Activated naive CD4-positive, alpha-beta T cell treated with anti-CD3 and anti-CD28 coated beads, Interleukin-2, amount 50 U/mL, for 24 hours (primary cell): ENCODE data around the gene HS3ST3A1.

Experiments
- H3K27ac Mint-ChIP-seq: one replicate; pipeline ENCODE4 v1.8.0; 2021; ENCODE audit warnings: mild to moderate bottlenecking, mixed read lengths
- H3K27me3 Mint-ChIP-seq: one replicate; pipeline ENCODE4 v1.8.0; 2021; ENCODE audit warnings: mixed read lengths
- H3K36me3 Mint-ChIP-seq: one replicate; pipeline ENCODE4 v1.8.0; 2021; ENCODE audit warnings: mixed read lengths
- H3K4me1 Mint-ChIP-seq: one replicate; pipeline ENCODE4 v1.8.0; 2021; ENCODE audit warnings: mixed read lengths
- H3K4me3 Mint-ChIP-seq: one replicate; pipeline ENCODE4 v1.8.0; 2021; ENCODE audit warnings: mild to moderate bottlenecking, mixed read lengths
- H3K9me3 Mint-ChIP-seq: one replicate; pipeline ENCODE4 v1.8.0; 2021; ENCODE audit warnings: mixed read lengths

The HS3ST3A1 gene

DNA sequence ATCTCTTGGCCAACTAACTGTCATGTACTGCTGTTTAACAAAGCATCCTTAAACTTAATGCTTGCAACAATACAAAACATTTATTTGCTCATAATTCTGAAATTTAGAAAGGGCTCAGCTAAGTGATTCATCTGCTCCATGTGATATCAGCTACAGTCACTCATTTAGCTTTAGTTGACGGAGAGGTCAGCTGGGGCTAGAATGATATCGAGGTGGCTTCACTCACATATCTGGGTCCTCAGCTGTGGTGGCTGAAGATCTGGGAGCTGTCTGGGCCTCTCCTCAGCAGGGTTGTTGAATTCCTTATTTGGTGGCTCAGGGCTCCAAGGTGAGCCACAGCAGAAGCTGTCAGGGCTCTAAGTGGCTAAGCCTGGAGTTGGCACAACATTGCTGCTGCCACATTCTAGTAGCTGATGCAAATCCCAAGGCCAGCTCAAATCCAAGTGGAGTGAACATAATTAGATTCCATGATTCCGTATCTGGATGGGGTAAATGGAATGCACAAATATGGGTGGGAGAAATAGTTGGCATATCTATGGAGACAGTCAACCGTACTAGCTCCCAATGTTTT lies 62.8 kb downstream of the HS3ST3A1 start:
- Mint-ChIP-seq H3K4me3 (no peak overlapping the region), H3K36me3 (no peaks in the 10 kb centered on the region), H3K27me3 (peaks cover 5% of the 10 kb centered on the region), H3K27ac (no peak overlapping the region), H3K9me3 (no peaks in the 10 kb centered on the region), H3K4me1 (no peaks in the 10 kb centered on the region)

- Mint-ChIP-seq H3K27ac (no peak overlapping the region), H3K4me1 (no peaks in the 10 kb centered on the region), H3K9me3 (peaks cover under 1% of the 10 kb centered on the region), H3K36me3 (no peaks in the 10 kb centered on the region), H3K27me3 (peaks cover 5% of the 10 kb centered on the region), H3K4me3 (no peak overlapping the region)
Observed at GRCh38 chr17:13537871-13538643, 63.7 kb downstream of the HS3ST3A1 start.

GRCh38 chr17:13537167-13537731 lies 64.5 kb downstream of the HS3ST3A1 start:
- peaks cover 5% of the 10 kb centered on the region for H3K27me3 Mint-ChIP-seq
- no peaks in the 10 kb centered on the region for H3K36me3 Mint-ChIP-seq
- no peak overlapping the region for H3K4me3 Mint-ChIP-seq
- peaks cover 5% of the 10 kb centered on the region for H3K9me3 Mint-ChIP-seq
- H3K4me1 Mint-ChIP-seq = no peaks in the 10 kb centered on the region
- no peak overlapping the region for H3K27ac Mint-ChIP-seq

GRCh38 chr17:13534946-13535345 lies 66.8 kb downstream of the HS3ST3A1 start:
- Mint-ChIP-seq H3K36me3 (no peaks in the 10 kb centered on the region), H3K9me3 (peaks cover 5% of the 10 kb centered on the region), H3K4me1 (no peaks in the 10 kb centered on the region), H3K27ac (no peak overlapping the region), H3K27me3 (peaks cover 16% of the 10 kb centered on the region), H3K4me3 (no peak overlapping the region)

DNA sequence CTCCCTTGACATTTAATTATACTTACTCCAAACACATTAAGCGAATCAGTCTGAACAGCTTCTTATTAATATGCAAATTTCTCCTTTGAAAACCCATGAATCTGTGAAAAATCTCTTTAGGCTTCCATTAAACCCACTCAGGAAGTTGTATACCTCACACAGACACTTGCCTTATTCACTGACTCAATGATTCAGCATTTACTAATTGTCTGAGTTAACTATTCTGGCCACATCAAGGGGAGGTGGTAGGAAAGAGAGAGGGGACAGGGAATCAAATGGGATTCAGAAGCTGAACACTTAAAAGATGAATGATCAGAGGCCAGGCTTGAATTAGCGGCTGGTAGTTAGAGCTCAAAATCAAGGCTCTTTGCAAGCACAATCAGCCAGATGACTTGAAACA lies 70.0 kb downstream of the HS3ST3A1 start:
- Mint-ChIP-seq H3K27me3 (peaks cover 15% of the 10 kb centered on the region), H3K36me3 (no peaks in the 10 kb centered on the region), H3K4me1 (no peaks in the 10 kb centered on the region), H3K27ac (no peak overlapping the region), H3K4me3 (no peak overlapping the region), H3K9me3 (peaks cover 5% of the 10 kb centered on the region)

DNA sequence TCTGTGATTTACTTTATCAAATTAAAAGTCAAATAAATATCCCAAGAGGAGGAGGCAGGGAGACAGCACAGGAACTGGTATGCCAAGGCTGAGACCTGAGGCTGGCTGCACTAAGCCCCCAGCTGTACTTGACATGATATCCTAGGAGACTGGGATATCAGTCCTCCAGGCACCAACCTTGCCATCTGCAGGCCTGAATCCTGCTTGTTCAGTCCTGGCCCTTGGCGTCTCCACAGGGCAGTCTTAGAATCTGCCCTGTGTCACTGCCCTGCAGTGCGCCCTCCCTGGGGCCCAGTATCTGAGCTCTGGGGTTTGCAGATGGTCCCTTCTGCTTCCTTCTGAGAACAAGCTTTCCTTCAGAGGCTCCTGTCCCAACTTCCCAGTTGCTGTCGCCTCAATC lies 75.9 kb downstream of the HS3ST3A1 start:
- Mint-ChIP-seq H3K9me3 (no peaks in the 10 kb centered on the region), H3K27me3 (peaks cover 9% of the 10 kb centered on the region)

GRCh38 chr17:13523164-13523563 lies 78.6 kb downstream of the HS3ST3A1 start:
- Mint-ChIP-seq H3K27ac (no peak overlapping the region), H3K9me3 (no peaks in the 10 kb centered on the region), H3K4me3 (no peak overlapping the region), H3K4me1 (no peaks in the 10 kb centered on the region), H3K27me3 (peaks cover 5% of the 10 kb centered on the region), H3K36me3 (no peaks in the 10 kb centered on the region)

More for the DNA sequence above, 75.9 kb downstream of the HS3ST3A1 start:
- no peaks in the 10 kb centered on the region for H3K36me3 Mint-ChIP-seq
- no peak overlapping the region for H3K4me3 Mint-ChIP-seq
- no peaks in the 10 kb centered on the region for H3K4me1 Mint-ChIP-seq
- no peak overlapping the region for H3K27ac Mint-ChIP-seq

- H3K4me3 Mint-ChIP-seq = no peak overlapping the region
- peaks cover 5% of the 10 kb centered on the region for H3K27me3 Mint-ChIP-seq
- H3K27ac Mint-ChIP-seq = no peak overlapping the region
- H3K9me3 Mint-ChIP-seq = no peaks in the 10 kb centered on the region
- H3K4me1 Mint-ChIP-seq = no peaks in the 10 kb centered on the region
- H3K36me3 Mint-ChIP-seq = no peaks in the 10 kb centered on the region
Observed at GRCh38 chr17:13522749-13523148, 79.0 kb downstream of the HS3ST3A1 start.

DNA sequence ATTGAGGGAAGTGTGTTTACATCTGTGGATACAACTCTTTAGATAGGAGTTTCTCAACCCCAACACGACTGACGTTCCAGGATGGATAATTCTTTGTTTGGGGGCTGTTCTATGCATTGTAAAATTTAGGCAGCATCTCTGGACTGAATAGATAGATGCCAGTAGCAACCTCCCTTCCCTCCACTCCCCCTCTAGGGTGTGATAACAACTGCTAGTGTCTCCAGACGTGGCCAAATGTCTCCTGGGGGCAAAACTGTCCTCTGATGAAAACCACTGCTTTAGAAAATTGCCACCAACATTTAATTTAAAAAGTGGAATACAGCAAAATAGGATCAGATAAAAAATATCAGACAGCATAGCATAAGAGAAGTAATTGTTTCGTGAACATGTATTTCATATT lies 79.9 kb downstream of the HS3ST3A1 start:
- no peak overlapping the region for H3K27ac Mint-ChIP-seq
- H3K4me3 Mint-ChIP-seq = no peak overlapping the region
- H3K27me3 Mint-ChIP-seq = peaks cover 5% of the 10 kb centered on the region
- no peaks in the 10 kb centered on the region for H3K36me3 Mint-ChIP-seq
- no peaks in the 10 kb centered on the region for H3K4me1 Mint-ChIP-seq
- H3K9me3 Mint-ChIP-seq = no peaks in the 10 kb centered on the region

DNA sequence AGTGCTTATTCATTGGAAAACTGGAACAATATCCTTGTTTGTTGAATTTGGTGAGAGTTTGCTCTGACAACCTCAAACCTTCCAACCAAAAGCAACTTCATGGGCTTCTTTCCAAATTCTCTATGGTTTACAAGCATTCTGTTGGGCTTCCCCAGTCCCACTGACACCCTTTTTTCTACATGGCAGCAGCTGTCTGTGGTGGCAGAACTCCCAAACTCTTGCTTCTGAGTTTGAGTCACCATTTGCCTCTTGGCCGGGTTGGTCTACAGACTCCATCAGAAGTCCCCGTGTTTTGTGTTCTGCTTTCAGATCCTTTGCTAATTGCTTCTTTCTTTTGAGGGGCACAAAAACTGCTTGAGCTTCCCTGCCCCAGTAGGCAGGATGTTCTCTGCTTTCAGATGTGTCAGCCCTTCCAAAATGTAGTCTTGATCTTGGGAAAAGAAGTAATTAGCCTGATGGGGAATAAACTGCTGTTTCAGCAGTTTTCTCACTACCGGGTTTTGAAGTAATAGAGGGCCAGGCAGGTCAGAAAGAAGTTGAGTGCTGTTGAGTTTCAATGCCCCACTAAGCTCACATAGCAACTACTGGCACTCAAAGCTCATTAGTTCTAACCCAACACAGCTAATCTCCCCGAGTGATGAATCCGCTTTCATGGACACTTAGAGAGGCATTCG lies 80.7 kb downstream of the HS3ST3A1 start:
- H3K9me3 Mint-ChIP-seq = no peaks in the 10 kb centered on the region
- H3K27me3 Mint-ChIP-seq = peaks cover 5% of the 10 kb centered on the region
- H3K27ac Mint-ChIP-seq = no peak overlapping the region
- H3K4me1 Mint-ChIP-seq = no peaks in the 10 kb centered on the region
- H3K36me3 Mint-ChIP-seq = no peaks in the 10 kb centered on the region
- no peak overlapping the region for H3K4me3 Mint-ChIP-seq

- no peak overlapping the region for H3K4me3 Mint-ChIP-seq
- H3K9me3 Mint-ChIP-seq = no peaks in the 10 kb centered on the region
- H3K36me3 Mint-ChIP-seq = no peaks in the 10 kb centered on the region
- no peak overlapping the region for H3K27ac Mint-ChIP-seq
- peaks cover 6% of the 10 kb centered on the region for H3K27me3 Mint-ChIP-seq
- no peaks in the 10 kb centered on the region for H3K4me1 Mint-ChIP-seq
Observed at GRCh38 chr17:13518261-13519000, 83.3 kb downstream of the HS3ST3A1 start.

DNA sequence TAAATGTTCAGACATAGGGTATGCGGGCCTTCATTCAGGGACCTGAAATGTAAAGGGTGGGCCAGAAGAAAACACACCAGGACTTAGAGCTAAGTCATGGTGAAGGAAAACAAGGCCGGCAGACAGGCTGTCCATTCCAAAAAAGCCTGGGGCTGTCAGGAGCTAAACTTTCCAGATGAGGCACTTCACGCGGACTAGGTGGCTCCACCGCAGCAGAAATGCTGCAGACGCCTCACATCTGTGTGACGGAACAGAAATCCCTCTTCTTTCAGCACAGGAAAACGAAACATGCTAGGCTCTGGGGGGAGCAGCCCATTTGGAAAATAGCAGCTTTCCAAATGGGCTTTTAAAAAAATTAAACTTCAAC lies 88.7 kb downstream of the HS3ST3A1 start:
- no peak overlapping the region for H3K27ac Mint-ChIP-seq
- H3K27me3 Mint-ChIP-seq = peaks cover 7% of the 10 kb centered on the region
- no peaks in the 10 kb centered on the region for H3K36me3 Mint-ChIP-seq
- no peaks in the 10 kb centered on the region for H3K9me3 Mint-ChIP-seq
- no peak overlapping the region for H3K4me3 Mint-ChIP-seq
- H3K4me1 Mint-ChIP-seq = peaks cover 9% of the 10 kb centered on the region

GRCh38 chr17:13510062-13510461 lies 91.7 kb downstream of the HS3ST3A1 start:
- Mint-ChIP-seq H3K4me1 (peaks cover 9% of the 10 kb centered on the region), H3K36me3 (no peaks in the 10 kb centered on the region), H3K9me3 (no peaks in the 10 kb centered on the region), H3K4me3 (no peak overlapping the region), H3K27me3 (peaks cover 7% of the 10 kb centered on the region), H3K27ac (no peak overlapping the region)

GRCh38 chr17:13509527-13509926 lies 92.2 kb downstream of the HS3ST3A1 start:
- no peaks in the 10 kb centered on the region for H3K36me3 Mint-ChIP-seq
- peaks cover 7% of the 10 kb centered on the region for H3K27me3 Mint-ChIP-seq
- H3K9me3 Mint-ChIP-seq = no peaks in the 10 kb centered on the region
- peaks cover 9% of the 10 kb centered on the region for H3K4me1 Mint-ChIP-seq
- H3K4me3 Mint-ChIP-seq = no peak overlapping the region
- no peak overlapping the region for H3K27ac Mint-ChIP-seq

- Mint-ChIP-seq H3K4me1 (peaks cover 9% of the 10 kb centered on the region), H3K9me3 (no peaks in the 10 kb centered on the region), H3K27me3 (peaks cover 7% of the 10 kb centered on the region), H3K36me3 (no peaks in the 10 kb centered on the region), H3K27ac (no peak overlapping the region), H3K4me3 (no peak overlapping the region)
Observed at GRCh38 chr17:13508896-13509295, 92.8 kb downstream of the HS3ST3A1 start.
